Gastrocnemius medialis (tissue), 4 donors: ENCODE measurements around the gene MLLT11.

ENCODE experiments used
- CTCF ChIP-seq, 5 experiments: fragments of 450-650 bp in 3 of 5; fragments of 200-600 bp in 2 of 5; sonication (generic) in 2 of 5; IDR thresholded peaks in 4 of 5; conservative IDR thresholded peaks in 1 of 5; 1 replicate in 4 of 5; 2 replicates in 1 of 5; pipeline ENCODE4 v1.5.1; 2016 to 2019; ENCODE audit warnings: antibody characterized with exemption in 5 of 5, mild to moderate bottlenecking in 3 of 5, moderate library complexity in 3 of 5
- POLR2A ChIP-seq, 2 donors: fragments of 450-650 bp; IDR thresholded peaks; one replicate each; pipeline ENCODE4 v1.6.1; 2017; ENCODE audit warnings: antibody characterized with exemption in 2 of 2, mild to moderate bottlenecking in 2 of 2, moderate library complexity in 2 of 2

GRCh38 chr1:151085953-151086559 lies 25.9 kb downstream of the MLLT11 start:
- TF ChIP-seq CTCF (IDR thresholded peaks at IDR 0.05 in 4 of 5, conservative IDR thresholded peaks at IDR 0.05 in 1 of 5), result no peak
- no peak for TF ChIP-seq POLR2A (IDR thresholded peaks at IDR 0.05)
